Measurements from ENCODE around the gene KIT.

KIT gene

GRCh38 chr4:54662901-54663585 lies 5.3 kb downstream of the KIT start:
- no peak for DNase-seq (ENCODE audit: low spot score)
- no peaks in the 10 kb centered on the region for H3K9me3 ChIP-seq (ENCODE audit: severe bottlenecking)
- TF ChIP-seq CTCF (IDR thresholded peaks at IDR 0.05; ENCODE audit: poor library complexity, severe bottlenecking), result no peak
- no peak for ATAC-seq (ENCODE audit: low read depth)
- peaks cover 30% of the 10 kb centered on the region for H3K4me1 ChIP-seq (ENCODE audit: insufficient read depth, poor library complexity, severe bottlenecking)
- no peaks in the 10 kb centered on the region for H3K36me3 ChIP-seq (ENCODE audit: low read depth)
- H3K27ac ChIP-seq (ENCODE audit: poor library complexity, severe bottlenecking), result no peak overlapping the region
- H3K27me3 ChIP-seq (ENCODE audit: insufficient read depth, poor library complexity, severe bottlenecking), result peaks cover 18% of the 10 kb centered on the region
- no peak overlapping the region for H3K4me3 ChIP-seq (ENCODE audit: severe bottlenecking)

- no peak overlapping the region for H3K4me3 ChIP-seq (ENCODE audit: severe bottlenecking)
- peaks cover 5% of the 10 kb centered on the region for H3K27me3 ChIP-seq (ENCODE audit: insufficient read depth, poor library complexity, severe bottlenecking)
- H3K36me3 ChIP-seq (ENCODE audit: low read depth), result no peaks in the 10 kb centered on the region
- H3K4me1 ChIP-seq (ENCODE audit: insufficient read depth, poor library complexity, severe bottlenecking), result peaks cover 27% of the 10 kb centered on the region
- DNase-seq (ENCODE audit: low spot score), result no peak
- no peak overlapping the region for H3K27ac ChIP-seq (ENCODE audit: poor library complexity, severe bottlenecking)
- TF ChIP-seq CTCF (IDR thresholded peaks at IDR 0.05; ENCODE audit: poor library complexity, severe bottlenecking), result no peak
- H3K9me3 ChIP-seq (ENCODE audit: severe bottlenecking), result no peaks in the 10 kb centered on the region
- ATAC-seq (ENCODE audit: low read depth), result no peak
These were observed 6.6 kb downstream of the KIT start for GRCh38 chr4:54664400-54664799.

GRCh38 chr4:54668014-54668611 lies 10.4 kb downstream of the KIT start:
- DNase-seq (ENCODE audit: low spot score), result no peak
- no peak overlapping the region for H3K4me3 ChIP-seq (ENCODE audit: severe bottlenecking)

GRCh38 chr4:54669831-54670230 lies 12.1 kb downstream of the KIT start:
- H3K4me3 ChIP-seq (ENCODE audit: severe bottlenecking), result no peak overlapping the region
- no peaks in the 10 kb centered on the region for H3K36me3 ChIP-seq (ENCODE audit: low read depth)
- DNase-seq (ENCODE audit: low spot score), result no peak
- H3K27ac ChIP-seq (ENCODE audit: poor library complexity, severe bottlenecking), result no peak overlapping the region
- TF ChIP-seq CTCF (IDR thresholded peaks at IDR 0.05; ENCODE audit: poor library complexity, severe bottlenecking), result no peak
- ATAC-seq (ENCODE audit: low read depth), result no peak
- H3K4me1 ChIP-seq (ENCODE audit: insufficient read depth, poor library complexity, severe bottlenecking), result no peaks in the 10 kb centered on the region
- H3K27me3 ChIP-seq (ENCODE audit: insufficient read depth, poor library complexity, severe bottlenecking), result no peaks in the 10 kb centered on the region
- no peaks in the 10 kb centered on the region for H3K9me3 ChIP-seq (ENCODE audit: severe bottlenecking)

More at GRCh38 chr4:54668014-54668611, 10.4 kb downstream of the KIT start:
- Histone ChIP-seq H3K4me1 (ENCODE audit: insufficient read depth, poor library complexity, severe bottlenecking) (no peaks in the 10 kb centered on the region), H3K9me3 (ENCODE audit: severe bottlenecking) (no peaks in the 10 kb centered on the region), H3K27ac (ENCODE audit: poor library complexity, severe bottlenecking) (no peak overlapping the region), H3K36me3 (ENCODE audit: low read depth) (no peaks in the 10 kb centered on the region), H3K27me3 (ENCODE audit: insufficient read depth, poor library complexity, severe bottlenecking) (no peaks in the 10 kb centered on the region)
- TF ChIP-seq CTCF (IDR thresholded peaks at IDR 0.05; ENCODE audit: poor library complexity, severe bottlenecking), result no peak
- ATAC-seq (ENCODE audit: low read depth), result no peak

Data from RWPE2 (cell line).